K562 (cell line): Measurements from ENCODE around the gene MRPL11. TPM values are rescaled to one million over a fixed set of nuclear protein-coding genes. Genes with fewer than 3 reads are reported as not detected.

Source experiments
- BACH1 ChIP-seq: fragments of 200-800 bp; sonication (Bioruptor generic); IDR thresholded peaks from 2 replicates; pipeline ENCODE4 v1.6.1; 2016; ENCODE audit warnings: missing genetic modification characterization, missing compliant biosample characterization
- CCNT2 ChIP-seq: IDR thresholded peaks from 2 replicates; pipeline ENCODE4 v1.6.1; 2011; ENCODE audit warnings: borderline replicate concordance, low read depth, mild to moderate bottlenecking, moderate library complexity, mixed read lengths, low read length; ENCODE audit not compliant: insufficient read length; ENCODE audit errors: extremely low read depth
- GATAD2A ChIP-seq: fragments of 450-650 bp; IDR thresholded peaks from 2 replicates; pipeline ENCODE4 v1.6.1; 2017
- LCOR ChIP-seq: sonication (generic); formaldehyde crosslinking; IDR thresholded peaks from 2 replicates; pipeline ENCODE4 v1.8.0; 2022; ENCODE audit warnings: mild to moderate bottlenecking, missing genetic modification reagents
- MEF2D ChIP-seq: conservative IDR thresholded peaks from 2 replicates; pipeline ENCODE4 v1.6.1; 2016; ENCODE audit warnings: low read depth, missing genetic modification characterization, missing compliant biosample characterization
- NUFIP1 ChIP-seq: fragments of 450-650 bp; IDR thresholded peaks from 2 replicates; pipeline ENCODE4 v1.6.1; 2018; ENCODE audit not compliant: partially characterized antibody
- PCBP2 ChIP-seq: fragments of 200-400 bp; formaldehyde crosslinking; IDR thresholded peaks from 2 replicates; pipeline ENCODE4 v1.6.1; 2018; ENCODE audit warnings: low read length, low read depth, mild to moderate bottlenecking, moderate library complexity; ENCODE audit not compliant: poor library complexity, severe bottlenecking
- POU5F1 ChIP-seq: fragments of 150-350 bp; IDR thresholded peaks from 2 replicates; pipeline ENCODE4 v1.6.1; 2014; ENCODE audit warnings: borderline replicate concordance, low read length, low read depth, mild to moderate bottlenecking; ENCODE audit not compliant: partially characterized antibody
- SIX5 ChIP-seq, 2 experiments: IDR thresholded peaks; 2 replicates each; pipeline ENCODE4 v1.6.1; 2011; ENCODE audit warnings: low read length in 2 of 2, borderline replicate concordance in 1 of 2, low read depth in 1 of 2, mild to moderate bottlenecking in 1 of 2, moderate library complexity in 1 of 2; ENCODE audit not compliant: insufficient read depth in 1 of 2
- ZC3H4 ChIP-seq: sonication (generic); formaldehyde crosslinking; IDR thresholded peaks from 2 replicates; pipeline ENCODE4 v1.9.0; 2021; ENCODE audit warnings: missing genetic modification reagents, borderline replicate concordance
- ZNF239 ChIP-seq: fragments of 250-450 bp; sonication (Bioruptor Pico); IDR thresholded peaks from 2 replicates; pipeline ENCODE4 v1.4.0; 2020; ENCODE audit warnings: mild to moderate bottlenecking
- ZNF282 ChIP-seq: sonication (generic); formaldehyde crosslinking; IDR thresholded peaks from 2 replicates; pipeline ENCODE4 v1.8.1; 2023; ENCODE audit warnings: missing genetic modification reagents
- ZNF41 ChIP-seq: fragments of 250-450 bp; sonication (Bioruptor Pico); conservative IDR thresholded peaks from 2 replicates; pipeline ENCODE4 v1.4.0; 2020; ENCODE audit warnings: mild to moderate bottlenecking
- ZNF589 ChIP-seq: fragments of 200-800 bp; sonication (Bioruptor generic); IDR thresholded peaks from 2 replicates; pipeline ENCODE4 v1.6.1; 2016; ENCODE audit warnings: low read depth, missing genetic modification characterization, missing compliant biosample characterization
- ZNF785 ChIP-seq: fragments of 250-450 bp; sonication (Bioruptor Pico); IDR thresholded peaks from 2 replicates; pipeline ENCODE4 v1.4.0; 2020; ENCODE audit warnings: mild to moderate bottlenecking
- ZNF830 ChIP-seq: fragments of 250-450 bp; sonication (Bioruptor Pico); IDR thresholded peaks from 2 replicates; pipeline ENCODE4 v1.5.0; 2021; ENCODE audit warnings: mild to moderate bottlenecking
- polyA plus RNA-seq, 8 experiments: library from polyadenylated mRNA; depleted of rRNA in 4 of 8; stranded (reverse) in 5 of 8; unstranded in 3 of 8; fragments of >200 nt; fragmentation: Nextera tagmentation in 2 of 8; fragmentation: Illumina TruSeq in 1 of 8; extraction: Ambion mirVana in 2 of 8; extraction: Trizol in 1 of 8; gene quantifications; 2 replicates each; pipeline versions ENCODE4 v1.2.1 to v1.2.3, GENCODE V29; 2011 to 2014; ENCODE audit warnings: inconsistent platforms in 1 of 8, missing spikeins in 1 of 8
- total RNA-seq, 7 experiments: library from RNA; depleted of rRNA in 6 of 7; stranded (reverse); fragments of >200 nt in 6 of 7; fragmentation: Illumina TruSeq in 2 of 7; extraction: Trizol in 2 of 7; gene quantifications; 2 replicates each; pipeline versions ENCODE4 v1.2.1 to v1.2.3, GENCODE V29; 2011 to 2021; ENCODE audit warnings: low replicate concordance in 1 of 7
- TF ChIP-seq, protein P1 (sequence below): fragments of 450-650 bp; formaldehyde crosslinking; IDR thresholded peaks from 2 replicates; pipeline ENCODE4 v1.4.0; 2020; ENCODE audit warnings: mild to moderate bottlenecking
- TF ChIP-seq, protein P2 (sequence below): sonication (generic); formaldehyde crosslinking; IDR thresholded peaks from 2 replicates; pipeline ENCODE4 v1.5.0; 2020; ENCODE audit warnings: missing genetic modification reagents
- TF ChIP-seq, protein P3 (sequence below): sonication (generic); formaldehyde crosslinking; IDR thresholded peaks from 2 replicates; pipeline ENCODE4 v1.9.0; 2022; ENCODE audit warnings: mild to moderate bottlenecking, missing genetic modification reagents
- TF ChIP-seq, protein P4 (sequence below): fragments of 450-650 bp; IDR thresholded peaks from 2 replicates; pipeline ENCODE4 v1.6.1; 2016; ENCODE audit warnings: low read depth, mild to moderate bottlenecking, moderate library complexity
- TF ChIP-seq, protein P5 (sequence below): fragments of 450-650 bp; formaldehyde crosslinking; IDR thresholded peaks from 2 replicates; pipeline ENCODE4 v1.4.0; 2022; ENCODE audit warnings: missing genetic modification characterization
- TF ChIP-seq, protein P6 (sequence below): sonication (generic); formaldehyde crosslinking; IDR thresholded peaks from 2 replicates; pipeline ENCODE4 v1.8.0; 2022; ENCODE audit warnings: mild to moderate bottlenecking, missing genetic modification reagents, borderline replicate concordance

The MRPL11 gene
- total and polyA plus RNA-seq, 9 of the 15 experiments (the other 6 are each of a cell fraction or from before 2014, with no cell fraction given), result 33.0 to 173 (median 91.9) TPM

DNA sequence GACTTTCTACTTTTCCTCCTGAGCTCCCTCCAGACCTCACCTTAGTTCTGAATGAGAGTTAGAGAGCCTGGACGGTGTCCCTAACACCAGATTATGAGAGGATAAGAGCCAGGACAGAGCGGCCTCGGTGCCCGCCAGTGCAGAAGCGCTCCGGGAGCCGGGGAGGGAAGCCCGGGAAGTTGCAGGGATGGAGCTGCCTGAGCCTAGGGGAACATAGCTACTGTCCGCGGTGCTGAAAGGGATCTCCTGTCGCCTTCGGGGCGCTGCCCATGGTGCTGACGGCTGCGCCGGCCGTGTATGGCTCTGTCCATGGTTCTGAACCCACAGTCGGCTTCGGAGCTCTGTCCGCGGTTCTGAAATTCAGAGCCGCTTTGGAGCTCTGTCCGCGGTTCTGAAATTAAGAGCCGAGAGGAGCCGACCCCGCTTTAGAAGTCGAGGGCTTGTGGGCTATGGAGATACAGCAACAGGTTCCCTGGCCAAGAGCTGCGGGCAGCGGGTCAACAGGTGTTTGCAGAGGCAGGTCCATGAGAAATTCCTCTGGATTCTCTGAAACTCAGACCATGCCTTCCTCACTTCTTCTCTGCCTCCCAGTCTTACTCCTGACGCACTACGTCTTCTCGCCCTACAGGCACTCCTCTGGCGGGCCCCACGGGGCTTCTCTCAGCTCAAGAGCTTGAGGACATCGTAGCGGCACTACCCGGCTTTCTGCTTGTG, 17.0 kb downstream of the MRPL11 start (continued):
- TF ChIP-seq, protein P1, sequence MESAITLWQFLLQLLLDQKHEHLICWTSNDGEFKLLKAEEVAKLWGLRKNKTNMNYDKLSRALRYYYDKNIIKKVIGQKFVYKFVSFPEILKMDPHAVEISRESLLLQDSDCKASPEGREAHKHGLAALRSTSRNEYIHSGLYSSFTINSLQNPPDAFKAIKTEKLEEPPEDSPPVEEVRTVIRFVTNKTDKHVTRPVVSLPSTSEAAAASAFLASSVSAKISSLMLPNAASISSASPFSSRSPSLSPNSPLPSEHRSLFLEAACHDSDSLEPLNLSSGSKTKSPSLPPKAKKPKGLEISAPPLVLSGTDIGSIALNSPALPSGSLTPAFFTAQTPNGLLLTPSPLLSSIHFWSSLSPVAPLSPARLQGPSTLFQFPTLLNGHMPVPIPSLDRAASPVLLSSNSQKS (CRISPR knock-in tag), result peak; percentile 85
- TF ChIP-seq, protein P2, sequence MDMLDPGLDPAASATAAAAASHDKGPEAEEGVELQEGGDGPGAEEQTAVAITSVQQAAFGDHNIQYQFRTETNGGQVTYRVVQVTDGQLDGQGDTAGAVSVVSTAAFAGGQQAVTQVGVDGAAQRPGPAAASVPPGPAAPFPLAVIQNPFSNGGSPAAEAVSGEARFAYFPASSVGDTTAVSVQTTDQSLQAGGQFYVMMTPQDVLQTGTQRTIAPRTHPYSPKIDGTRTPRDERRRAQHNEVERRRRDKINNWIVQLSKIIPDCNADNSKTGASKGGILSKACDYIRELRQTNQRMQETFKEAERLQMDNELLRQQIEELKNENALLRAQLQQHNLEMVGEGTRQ, result peak; percentile 95
- TF ChIP-seq SIX5 (IDR thresholded peaks at IDR 0.05; ENCODE audit: borderline replicate concordance in 1 of 2, insufficient read depth in 1 of 2, low read depth in 1 of 2, low read length in 2 of 2), result no peak
- peak; percentile 100 for TF ChIP-seq LCOR
- no peak for TF ChIP-seq ZNF830 (CRISPR knock-in tag)
- TF ChIP-seq PCBP2, result no peak
- TF ChIP-seq, protein P3, sequence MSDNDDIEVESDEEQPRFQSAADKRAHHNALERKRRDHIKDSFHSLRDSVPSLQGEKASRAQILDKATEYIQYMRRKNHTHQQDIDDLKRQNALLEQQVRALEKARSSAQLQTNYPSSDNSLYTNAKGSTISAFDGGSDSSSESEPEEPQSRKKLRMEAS (CRISPR knock-in tag), result peak; percentile 98
- TF ChIP-seq ZNF785 (CRISPR knock-in tag), result 0 out of 2 replicates have a peak, but pooled peaks have one; percentile 48
- TF ChIP-seq, protein P4, sequence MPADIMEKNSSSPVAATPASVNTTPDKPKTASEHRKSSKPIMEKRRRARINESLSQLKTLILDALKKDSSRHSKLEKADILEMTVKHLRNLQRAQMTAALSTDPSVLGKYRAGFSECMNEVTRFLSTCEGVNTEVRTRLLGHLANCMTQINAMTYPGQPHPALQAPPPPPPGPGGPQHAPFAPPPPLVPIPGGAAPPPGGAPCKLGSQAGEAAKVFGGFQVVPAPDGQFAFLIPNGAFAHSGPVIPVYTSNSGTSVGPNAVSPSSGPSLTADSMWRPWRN, result no peak
- TF ChIP-seq ZNF282 (CRISPR knock-in tag), result peak; percentile 100
- peak; percentile 100 for TF ChIP-seq ZNF589 (CRISPR knock-in tag)
- TF ChIP-seq, protein P5, sequence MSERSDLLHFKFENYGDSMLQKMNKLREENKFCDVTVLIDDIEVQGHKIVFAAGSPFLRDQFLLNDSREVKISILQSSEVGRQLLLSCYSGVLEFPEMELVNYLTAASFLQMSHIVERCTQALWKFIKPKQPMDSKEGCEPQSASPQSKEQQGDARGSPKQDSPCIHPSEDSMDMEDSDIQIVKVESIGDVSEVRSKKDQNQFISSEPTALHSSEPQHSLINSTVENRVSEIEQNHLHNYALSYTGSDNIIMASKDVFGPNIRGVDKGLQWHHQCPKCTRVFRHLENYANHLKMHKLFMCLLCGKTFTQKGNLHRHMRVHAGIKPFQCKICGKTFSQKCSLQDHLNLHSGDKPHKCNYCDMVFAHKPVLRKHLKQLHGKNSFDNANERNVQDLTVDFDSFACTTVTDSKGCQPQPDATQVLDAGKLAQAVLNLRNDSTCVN (CRISPR knock-in tag), result no peak
- TF ChIP-seq GATAD2A, result no peak
- TF ChIP-seq NUFIP1, result no peak
- TF ChIP-seq POU5F1, result no peak
- no peak for TF ChIP-seq CCNT2
- TF ChIP-seq, protein P6, sequence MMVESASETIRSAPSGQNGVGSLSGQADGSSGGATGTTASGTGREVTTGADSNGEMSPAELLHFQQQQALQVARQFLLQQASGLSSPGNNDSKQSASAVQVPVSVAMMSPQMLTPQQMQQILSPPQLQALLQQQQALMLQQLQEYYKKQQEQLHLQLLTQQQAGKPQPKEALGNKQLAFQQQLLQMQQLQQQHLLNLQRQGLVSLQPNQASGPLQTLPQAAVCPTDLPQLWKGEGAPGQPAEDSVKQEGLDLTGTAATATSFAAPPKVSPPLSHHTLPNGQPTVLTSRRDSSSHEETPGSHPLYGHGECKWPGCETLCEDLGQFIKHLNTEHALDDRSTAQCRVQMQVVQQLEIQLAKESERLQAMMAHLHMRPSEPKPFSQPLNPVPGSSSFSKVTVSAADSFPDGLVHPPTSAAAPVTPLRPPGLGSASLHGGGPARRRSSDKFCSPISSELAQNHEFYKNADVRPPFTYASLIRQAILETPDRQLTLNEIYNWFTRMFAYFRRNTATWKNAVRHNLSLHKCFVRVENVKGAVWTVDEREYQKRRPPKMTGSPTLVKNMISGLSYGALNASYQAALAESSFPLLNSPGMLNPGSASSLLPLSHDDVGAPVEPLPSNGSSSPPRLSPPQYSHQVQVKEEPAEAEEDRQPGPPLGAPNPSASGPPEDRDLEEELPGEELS (CRISPR knock-in tag), result peak; percentile 100
- peak; percentile 99 for TF ChIP-seq BACH1 (tag)
- TF ChIP-seq ZNF239 (CRISPR knock-in tag), result peak; percentile 92
- peak; percentile 94 for TF ChIP-seq ZNF41 (CRISPR knock-in tag)
- TF ChIP-seq MEF2D, result peak; percentile 92
- peak; percentile 98 for TF ChIP-seq ZC3H4 (CRISPR knock-in tag)
